ENCODE data around the gene FLOT2.
A peak's percentile ranks its signal among the peaks of the same experiment; 100 is the strongest.

The FLOT2 gene

GRCh38 chr17:28858801-28859355 is 38.7 kb downstream of the FLOT2 start:
- no peak overlapping the region for H3K23ac ChIP-seq (ENCODE audit: low read length)
- H3K27ac ChIP-seq (ENCODE audit: low read depth, low read length) = no peak overlapping the region
- H4K8ac ChIP-seq (ENCODE audit: low read depth, low read length) = no peak overlapping the region
- no peak overlapping the region for H3K14ac ChIP-seq (ENCODE audit: low read length)
- H3K79me2 ChIP-seq (ENCODE audit: control insufficient read depth, insufficient read depth, low read length, poor library complexity) = peaks cover 3% of the 10 kb centered on the region
- peaks cover 6% of the 10 kb centered on the region for H3K79me1 ChIP-seq (ENCODE audit: low read length)
- WGBS (ENCODE audit: extremely low coverage, insufficient coverage, insufficient read length) = no CpG with 5 or more reads among the region's 2 CpGs
- no peak overlapping the region for H2BK120ac ChIP-seq (ENCODE audit: insufficient read depth, low read length, poor library complexity)
- H2BK5ac ChIP-seq (ENCODE audit: low read depth, low read length, poor library complexity) = no peak overlapping the region
- H4K12ac ChIP-seq (ENCODE audit: low read depth, low read length) = no peak overlapping the region
- H3K9me3 ChIP-seq (ENCODE audit: insufficient read depth, low read depth, low read length) = peaks cover 2% of the 10 kb centered on the region
- no peak for DNase-seq
- no peak overlapping the region for H3K9ac ChIP-seq (ENCODE audit: low read length)
- no peak overlapping the region for H2BK12ac ChIP-seq (ENCODE audit: low read length)
- no peaks in the 10 kb centered on the region for H3K27me3 ChIP-seq (ENCODE audit: insufficient read depth, low read length)
- peaks cover 25 to 36% of the 10 kb centered on the region in 2 experiments for H3K36me3 ChIP-seq (ENCODE audit: control insufficient read depth in 1 of 2, insufficient read depth in 2 of 2, low read length in 2 of 2)
- no peak overlapping the region for H3K18ac ChIP-seq (ENCODE audit: low read length)
- no peak overlapping the region for H3K4me3 ChIP-seq (ENCODE audit: low read depth, low read length)
- peaks cover 0 to 6% of the 10 kb centered on the region in 2 experiments for H3K4me1 ChIP-seq (ENCODE audit: control insufficient read depth in 1 of 2, insufficient read depth in 2 of 2, low read length in 2 of 2)
- no peak overlapping the region for H2AK5ac ChIP-seq (ENCODE audit: low read length)
- H3K4ac ChIP-seq (ENCODE audit: low read depth, low read length) = no peak overlapping the region
- H2AFZ ChIP-seq (ENCODE audit: insufficient read depth, low read length, poor library complexity) = no peak overlapping the region
- no peak overlapping the region for H4K91ac ChIP-seq (ENCODE audit: low read depth, low read length)
- H3K4me2 ChIP-seq (ENCODE audit: low read length) = no peak overlapping the region

GRCh38 chr17:28857905-28858800 is 39.4 kb downstream of the FLOT2 start:
- H3K23ac ChIP-seq (ENCODE audit: low read length) = no peak overlapping the region
- no peaks in the 10 kb centered on the region for H3K27me3 ChIP-seq (ENCODE audit: insufficient read depth, low read length)
- no peak overlapping the region for H3K14ac ChIP-seq (ENCODE audit: low read length)
- no peak overlapping the region for H3K4ac ChIP-seq (ENCODE audit: low read depth, low read length)
- no peak overlapping the region for H3K4me3 ChIP-seq (ENCODE audit: low read depth, low read length)
- no peak overlapping the region for H3K18ac ChIP-seq (ENCODE audit: low read length)
- H2BK120ac ChIP-seq (ENCODE audit: insufficient read depth, low read length, poor library complexity) = no peak overlapping the region
- no peak overlapping the region for H2BK12ac ChIP-seq (ENCODE audit: low read length)
- no peak overlapping the region for H4K12ac ChIP-seq (ENCODE audit: low read depth, low read length)
- peaks cover 2% of the 10 kb centered on the region for H3K9me3 ChIP-seq (ENCODE audit: insufficient read depth, low read depth, low read length)
- H2BK5ac ChIP-seq (ENCODE audit: low read depth, low read length, poor library complexity) = no peak overlapping the region
- no peak for DNase-seq
- H2AK5ac ChIP-seq (ENCODE audit: low read length) = no peak overlapping the region
- peaks cover 3% of the 10 kb centered on the region for H3K79me2 ChIP-seq (ENCODE audit: control insufficient read depth, insufficient read depth, low read length, poor library complexity)
- no peak overlapping the region for H3K27ac ChIP-seq (ENCODE audit: low read depth, low read length)
- H4K8ac ChIP-seq (ENCODE audit: low read depth, low read length) = no peak overlapping the region
- WGBS (ENCODE audit: extremely low coverage, insufficient coverage, insufficient read length) = no CpG with 5 or more reads among the region's 3 CpGs
- peaks cover 25 to 36% of the 10 kb centered on the region in 2 experiments for H3K36me3 ChIP-seq (ENCODE audit: control insufficient read depth in 1 of 2, insufficient read depth in 2 of 2, low read length in 2 of 2)
- H3K79me1 ChIP-seq (ENCODE audit: low read length) = peaks cover 6% of the 10 kb centered on the region
- no peak overlapping the region for H3K9ac ChIP-seq (ENCODE audit: low read length)
- peaks cover 0 to 6% of the 10 kb centered on the region in 2 experiments for H3K4me1 ChIP-seq (ENCODE audit: control insufficient read depth in 1 of 2, insufficient read depth in 2 of 2, low read length in 2 of 2)
- no peak overlapping the region for H2AFZ ChIP-seq (ENCODE audit: insufficient read depth, low read length, poor library complexity)
- H3K4me2 ChIP-seq (ENCODE audit: low read length) = no peak overlapping the region
- H4K91ac ChIP-seq (ENCODE audit: low read depth, low read length) = no peak overlapping the region

DNA sequence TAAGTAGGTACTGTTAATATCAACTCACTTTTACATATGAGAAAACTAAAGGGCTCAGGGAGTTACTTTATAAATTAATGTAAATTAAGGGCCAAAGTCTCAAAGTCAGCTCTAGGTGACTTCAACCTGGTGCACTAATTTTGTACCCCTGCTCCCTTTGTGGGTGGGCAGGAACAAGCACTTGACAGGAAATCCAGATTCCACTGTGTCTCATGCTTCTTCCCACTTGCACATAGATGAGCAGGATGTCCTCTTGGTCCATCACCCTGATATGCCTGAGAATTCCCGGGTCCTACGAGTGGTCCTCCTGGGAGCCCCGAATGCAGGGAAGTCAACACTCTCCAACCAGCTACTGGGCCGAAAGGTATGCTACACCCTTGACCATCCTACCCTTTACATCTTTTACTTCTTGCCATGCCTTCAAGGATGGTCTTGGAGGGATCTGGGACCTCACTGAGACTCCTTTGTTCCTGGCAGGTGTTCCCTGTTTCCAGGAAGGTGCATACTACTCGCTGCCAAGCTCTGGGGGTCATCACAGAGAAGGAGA is 41.4 kb downstream of the FLOT2 start:
- Histone ChIP-seq H4K8ac (ENCODE audit: low read depth, low read length) (no peak overlapping the region), H3K4ac (ENCODE audit: low read depth, low read length) (no peak overlapping the region), H4K12ac (ENCODE audit: low read depth, low read length) (no peak overlapping the region), H3K36me3 (ENCODE audit: control insufficient read depth in 1 of 2, insufficient read depth in 2 of 2, low read length in 2 of 2) (peaks cover 25 to 36% of the 10 kb centered on the region in 2 experiments), H3K14ac (ENCODE audit: low read length) (no peak overlapping the region), H3K9ac (ENCODE audit: low read length) (no peak overlapping the region), H2BK5ac (ENCODE audit: low read depth, low read length, poor library complexity) (no peak overlapping the region), H3K23ac (ENCODE audit: low read length) (no peak overlapping the region), H3K4me3 (ENCODE audit: low read depth, low read length) (no peak overlapping the region), H3K9me3 (ENCODE audit: insufficient read depth, low read depth, low read length) (peaks cover 2% of the 10 kb centered on the region), H4K91ac (ENCODE audit: low read depth, low read length) (no peak overlapping the region), H3K27me3 (ENCODE audit: insufficient read depth, low read length) (no peaks in the 10 kb centered on the region), H2AK5ac (ENCODE audit: low read length) (no peak overlapping the region), H3K79me2 (ENCODE audit: control insufficient read depth, insufficient read depth, low read length, poor library complexity) (peaks cover 3% of the 10 kb centered on the region), H3K4me2 (ENCODE audit: low read length) (no peak overlapping the region), H3K4me1 (ENCODE audit: control insufficient read depth in 1 of 2, insufficient read depth in 2 of 2, low read length in 2 of 2) (peaks cover 0 to 6% of the 10 kb centered on the region in 2 experiments), H2BK120ac (ENCODE audit: insufficient read depth, low read length, poor library complexity) (no peak overlapping the region), H3K18ac (ENCODE audit: low read length) (peak overlapping the region; percentile 29), H3K79me1 (ENCODE audit: low read length) (peaks cover 6% of the 10 kb centered on the region), H2AFZ (ENCODE audit: insufficient read depth, low read length, poor library complexity) (no peak overlapping the region), H2BK12ac (ENCODE audit: low read length) (no peak overlapping the region), H3K27ac (ENCODE audit: low read depth, low read length) (no peak overlapping the region)
- no CpG with 5 or more reads among the region's 5 CpGs for WGBS (ENCODE audit: extremely low coverage, insufficient coverage, insufficient read length)
- DNase-seq = no peak

- no peak overlapping the region for H3K23ac ChIP-seq (ENCODE audit: low read length)
- H3K18ac ChIP-seq (ENCODE audit: low read length) = peak overlapping the region; percentile 64
- H2BK5ac ChIP-seq (ENCODE audit: low read depth, low read length, poor library complexity) = no peak overlapping the region
- no peaks in the 10 kb centered on the region for H3K27me3 ChIP-seq (ENCODE audit: insufficient read depth, low read length)
- peak overlapping the region; percentile 76 for H4K12ac ChIP-seq (ENCODE audit: low read depth, low read length)
- H3K79me2 ChIP-seq (ENCODE audit: control insufficient read depth, insufficient read depth, low read length, poor library complexity) = peaks cover 3% of the 10 kb centered on the region
- H3K79me1 ChIP-seq (ENCODE audit: low read length) = peaks cover 6% of the 10 kb centered on the region
- no peak overlapping the region for H2AK5ac ChIP-seq (ENCODE audit: low read length)
- peak overlapping the region; percentile 93 for H3K4me3 ChIP-seq (ENCODE audit: low read depth, low read length)
- H3K36me3 ChIP-seq (ENCODE audit: control insufficient read depth in 1 of 2, insufficient read depth in 2 of 2, low read length in 2 of 2) = peaks cover 21 to 31% of the 10 kb centered on the region in 2 experiments
- H2BK120ac ChIP-seq (ENCODE audit: insufficient read depth, low read length, poor library complexity) = no peak overlapping the region
- no peak for DNase-seq
- no peak overlapping the region for H2BK12ac ChIP-seq (ENCODE audit: low read length)
- H3K9me3 ChIP-seq (ENCODE audit: insufficient read depth, low read depth, low read length) = peaks cover 2% of the 10 kb centered on the region
- peak overlapping the region; percentile 59 for H4K91ac ChIP-seq (ENCODE audit: low read depth, low read length)
- peak overlapping the region; percentile 15 for H3K27ac ChIP-seq (ENCODE audit: low read depth, low read length)
- H3K4me1 ChIP-seq (ENCODE audit: control insufficient read depth in 1 of 2, insufficient read depth in 2 of 2, low read length in 2 of 2) = peaks cover 0 to 6% of the 10 kb centered on the region in 2 experiments
- H3K9ac ChIP-seq (ENCODE audit: low read length) = peak overlapping the region; percentile 95
- H4K8ac ChIP-seq (ENCODE audit: low read depth, low read length) = peak overlapping the region; percentile 91
- peak overlapping the region; percentile 83 for H3K4me2 ChIP-seq (ENCODE audit: low read length)
- WGBS (ENCODE audit: extremely low coverage, insufficient coverage, insufficient read length) = no CpG with 5 or more reads among the region's 5 CpGs
- peak overlapping the region; percentile 50 for H3K14ac ChIP-seq (ENCODE audit: low read length)
- peak overlapping the region; percentile 86 for H2AFZ ChIP-seq (ENCODE audit: insufficient read depth, low read length, poor library complexity)
- no peak overlapping the region for H3K4ac ChIP-seq (ENCODE audit: low read depth, low read length)
Measured at GRCh38 chr17:28855336-28855679, 42.2 kb downstream of the FLOT2 start.
